K562 (cell line): Measurements from ENCODE around the gene ICAM1. TPM values are rescaled to one million over a fixed set of nuclear protein-coding genes. Genes with fewer than 3 reads are reported as not detected.
A peak's percentile ranks its signal among the peaks of the same experiment; 100 is the strongest.

ENCODE experiments used
- DPF2 ChIP-seq: fragments of 450-650 bp; IDR thresholded peaks from 2 replicates; pipeline ENCODE4 v1.6.1; 2016
- EZH2 ChIP-seq: IDR thresholded peaks from 2 replicates; pipeline ENCODE4 v1.6.1; 2012; ENCODE audit warnings: low read depth, mild to moderate bottlenecking, inconsistent platforms, low read length, borderline replicate concordance
- HBP1 ChIP-seq: fragments of 450-650 bp; formaldehyde crosslinking; IDR thresholded peaks from 2 replicates; pipeline ENCODE4 v1.4.0; 2022; ENCODE audit warnings: missing genetic modification characterization
- HDAC2 ChIP-seq: fragments of 450-650 bp; IDR thresholded peaks from 2 replicates; pipeline ENCODE4 v1.6.1; 2016; ENCODE audit warnings: mild to moderate bottlenecking
- HDGF ChIP-seq: fragments of 450-650 bp; IDR thresholded peaks from 2 replicates; pipeline ENCODE4 v1.6.1; 2016
- KLF1 ChIP-seq: fragments of 450-650 bp; IDR thresholded peaks from 2 replicates; pipeline ENCODE4 v1.6.1; 2016; ENCODE audit warnings: missing genetic modification characterization, missing compliant biosample characterization
- L3MBTL2 ChIP-seq: fragments of 450-650 bp; IDR thresholded peaks from 2 replicates; pipeline ENCODE4 v1.6.1; 2016; ENCODE audit warnings: mild to moderate bottlenecking, moderate library complexity
- RBM22 ChIP-seq: fragments of 200-400 bp; formaldehyde crosslinking; IDR thresholded peaks from 2 replicates; pipeline ENCODE4 v1.6.1; 2018; ENCODE audit warnings: low read length, low read depth; ENCODE audit not compliant: poor library complexity, severe bottlenecking
- XRCC4 ChIP-seq: IDR thresholded peaks from one replicate; pipeline ENCODE4 v1.6.1; 2011; ENCODE audit not compliant: insufficient read depth, insufficient read length; ENCODE audit errors: extremely low read depth
- ZBTB17 ChIP-seq: fragments of 450-650 bp; formaldehyde crosslinking; IDR thresholded peaks from 2 replicates; pipeline ENCODE4 v1.4.0; 2020; ENCODE audit warnings: mild to moderate bottlenecking
- ZC3H4 ChIP-seq: sonication (generic); formaldehyde crosslinking; IDR thresholded peaks from 2 replicates; pipeline ENCODE4 v1.9.0; 2021; ENCODE audit warnings: missing genetic modification reagents, borderline replicate concordance
- ZKSCAN1 ChIP-seq: fragments of 150-350 bp; IDR thresholded peaks from 2 replicates; pipeline ENCODE4 v1.6.1; 2016; ENCODE audit warnings: low read depth, low read length
- ZNF224 ChIP-seq: sonication (generic); formaldehyde crosslinking; IDR thresholded peaks from 2 replicates; pipeline ENCODE4 v1.8.0; 2022; ENCODE audit warnings: mild to moderate bottlenecking, missing genetic modification reagents
- ZNF707 ChIP-seq: fragments of 250-450 bp; sonication (Bioruptor Pico); conservative IDR thresholded peaks from 2 replicates; pipeline ENCODE4 v1.8.0; 2022; ENCODE audit warnings: inconsistent platforms, mild to moderate bottlenecking, moderate library complexity
- ZSCAN29 ChIP-seq: fragments of 450-650 bp; IDR thresholded peaks from 2 replicates; pipeline ENCODE4 v1.6.1; 2017
- polyA plus RNA-seq, 8 experiments: library from polyadenylated mRNA; depleted of rRNA in 4 of 8; stranded (reverse) in 5 of 8; unstranded in 3 of 8; fragments of >200 nt; fragmentation: Nextera tagmentation in 2 of 8; fragmentation: Illumina TruSeq in 1 of 8; extraction: Ambion mirVana in 2 of 8; extraction: Trizol in 1 of 8; gene quantifications; 2 replicates each; pipeline versions ENCODE4 v1.2.1 to v1.2.3, GENCODE V29; 2011 to 2014; ENCODE audit warnings: inconsistent platforms in 1 of 8, missing spikeins in 1 of 8
- total RNA-seq, 7 experiments: library from RNA; depleted of rRNA in 6 of 7; stranded (reverse); fragments of >200 nt in 6 of 7; fragmentation: Illumina TruSeq in 2 of 7; extraction: Trizol in 2 of 7; gene quantifications; 2 replicates each; pipeline versions ENCODE4 v1.2.1 to v1.2.3, GENCODE V29; 2011 to 2021; ENCODE audit warnings: low replicate concordance in 1 of 7
- TF ChIP-seq, protein P1 (sequence below), 2 experiments: fragments of 450-650 bp in 1 of 2; IDR thresholded peaks; 2 replicates each; pipeline ENCODE4 v1.6.1; 2011 to 2017; ENCODE audit warnings: low read depth in 2 of 2, antibody characterized with exemption in 1 of 2, borderline replicate concordance in 1 of 2, low read length in 1 of 2, mild to moderate bottlenecking in 1 of 2, mixed read lengths in 1 of 2; ENCODE audit not compliant: control insufficient read depth in 1 of 2
- TF ChIP-seq, protein P2 (sequence below): sonication (generic); formaldehyde crosslinking; IDR thresholded peaks from 2 replicates; pipeline ENCODE4 v1.8.0; 2022; ENCODE audit warnings: mild to moderate bottlenecking, missing genetic modification reagents
- TF ChIP-seq, protein P3 (sequence below): sonication (generic); formaldehyde crosslinking; IDR thresholded peaks from 2 replicates; pipeline ENCODE4 v1.8.0; 2022; ENCODE audit warnings: mild to moderate bottlenecking, missing genetic modification reagents, borderline replicate concordance
- TF ChIP-seq, protein P4 (sequence below): fragments of 450-650 bp; formaldehyde crosslinking; IDR thresholded peaks from 2 replicates; pipeline ENCODE4 v1.4.0; 2022; ENCODE audit warnings: mild to moderate bottlenecking, moderate library complexity

Gene ICAM1
- total and polyA plus RNA-seq, 9 of the 15 experiments (the other 6 are each of a cell fraction or from before 2014, with no cell fraction given) = 2.3 to 24.4 (median 13.4) TPM

GRCh38 chr19:10251792-10252694 lies 18.9 kb upstream of the ICAM1 start, which contains the start of gene MRPL4 (continued):
- TF ChIP-seq, protein P1, sequence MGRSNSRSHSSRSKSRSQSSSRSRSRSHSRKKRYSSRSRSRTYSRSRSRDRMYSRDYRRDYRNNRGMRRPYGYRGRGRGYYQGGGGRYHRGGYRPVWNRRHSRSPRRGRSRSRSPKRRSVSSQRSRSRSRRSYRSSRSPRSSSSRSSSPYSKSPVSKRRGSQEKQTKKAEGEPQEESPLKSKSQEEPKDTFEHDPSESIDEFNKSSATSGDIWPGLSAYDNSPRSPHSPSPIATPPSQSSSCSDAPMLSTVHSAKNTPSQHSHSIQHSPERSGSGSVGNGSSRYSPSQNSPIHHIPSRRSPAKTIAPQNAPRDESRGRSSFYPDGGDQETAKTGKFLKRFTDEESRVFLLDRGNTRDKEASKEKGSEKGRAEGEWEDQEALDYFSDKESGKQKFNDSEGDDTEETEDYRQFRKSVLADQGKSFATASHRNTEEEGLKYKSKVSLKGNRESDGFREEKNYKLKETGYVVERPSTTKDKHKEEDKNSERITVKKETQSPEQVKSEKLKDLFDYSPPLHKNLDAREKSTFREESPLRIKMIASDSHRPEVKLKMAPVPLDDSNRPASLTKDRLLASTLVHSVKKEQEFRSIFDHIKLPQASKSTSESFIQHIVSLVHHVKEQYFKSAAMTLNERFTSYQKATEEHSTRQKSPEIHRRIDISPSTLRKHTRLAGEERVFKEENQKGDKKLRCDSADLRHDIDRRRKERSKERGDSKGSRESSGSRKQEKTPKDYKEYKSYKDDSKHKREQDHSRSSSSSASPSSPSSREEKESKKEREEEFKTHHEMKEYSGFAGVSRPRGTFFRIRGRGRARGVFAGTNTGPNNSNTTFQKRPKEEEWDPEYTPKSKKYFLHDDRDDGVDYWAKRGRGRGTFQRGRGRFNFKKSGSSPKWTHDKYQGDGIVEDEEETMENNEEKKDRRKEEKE (IDR thresholded peaks at IDR 0.05; ENCODE audit: borderline replicate concordance in 1 of 2, control insufficient read depth in 1 of 2, low read depth in 2 of 2, low read length in 1 of 2) = no peak
- TF ChIP-seq RBM22 = no peak
- TF ChIP-seq HDGF = no peak
- no peak for TF ChIP-seq EZH2
- TF ChIP-seq, protein P2, sequence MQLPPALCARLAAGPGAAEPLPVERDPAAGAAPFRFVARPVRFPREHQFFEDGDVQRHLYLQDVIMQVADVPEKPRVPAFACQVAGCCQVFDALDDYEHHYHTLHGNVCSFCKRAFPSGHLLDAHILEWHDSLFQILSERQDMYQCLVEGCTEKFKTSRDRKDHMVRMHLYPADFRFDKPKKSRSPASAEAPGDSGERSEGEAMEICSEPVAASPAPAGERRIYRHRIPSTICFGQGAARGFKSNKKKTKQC = peak; percentile 77
- TF ChIP-seq L3MBTL2 = peak; percentile 91
- TF ChIP-seq ZNF224 (CRISPR knock-in tag) = 0 out of 2 replicates have a peak, but pooled peaks have one; percentile 36
- peak; percentile 52; the same call in 1 of the 2 replicates for TF ChIP-seq HBP1 (CRISPR knock-in tag)
- TF ChIP-seq, protein P3, sequence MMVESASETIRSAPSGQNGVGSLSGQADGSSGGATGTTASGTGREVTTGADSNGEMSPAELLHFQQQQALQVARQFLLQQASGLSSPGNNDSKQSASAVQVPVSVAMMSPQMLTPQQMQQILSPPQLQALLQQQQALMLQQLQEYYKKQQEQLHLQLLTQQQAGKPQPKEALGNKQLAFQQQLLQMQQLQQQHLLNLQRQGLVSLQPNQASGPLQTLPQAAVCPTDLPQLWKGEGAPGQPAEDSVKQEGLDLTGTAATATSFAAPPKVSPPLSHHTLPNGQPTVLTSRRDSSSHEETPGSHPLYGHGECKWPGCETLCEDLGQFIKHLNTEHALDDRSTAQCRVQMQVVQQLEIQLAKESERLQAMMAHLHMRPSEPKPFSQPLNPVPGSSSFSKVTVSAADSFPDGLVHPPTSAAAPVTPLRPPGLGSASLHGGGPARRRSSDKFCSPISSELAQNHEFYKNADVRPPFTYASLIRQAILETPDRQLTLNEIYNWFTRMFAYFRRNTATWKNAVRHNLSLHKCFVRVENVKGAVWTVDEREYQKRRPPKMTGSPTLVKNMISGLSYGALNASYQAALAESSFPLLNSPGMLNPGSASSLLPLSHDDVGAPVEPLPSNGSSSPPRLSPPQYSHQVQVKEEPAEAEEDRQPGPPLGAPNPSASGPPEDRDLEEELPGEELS (CRISPR knock-in tag) = no peak; the same call in 1 of the 2 replicates
- TF ChIP-seq KLF1 = peak; percentile 75; the same call in 1 of the 2 replicates
- no peak for TF ChIP-seq XRCC4
- TF ChIP-seq HDAC2 = peak; percentile 69; the same call in 1 of the 2 replicates
- TF ChIP-seq ZBTB17 (CRISPR knock-in tag) = peak; percentile 71; the same call in 1 of the 2 replicates
- peak; percentile 19; the same call in 1 of the 2 replicates for TF ChIP-seq DPF2
- TF ChIP-seq, protein P4, sequence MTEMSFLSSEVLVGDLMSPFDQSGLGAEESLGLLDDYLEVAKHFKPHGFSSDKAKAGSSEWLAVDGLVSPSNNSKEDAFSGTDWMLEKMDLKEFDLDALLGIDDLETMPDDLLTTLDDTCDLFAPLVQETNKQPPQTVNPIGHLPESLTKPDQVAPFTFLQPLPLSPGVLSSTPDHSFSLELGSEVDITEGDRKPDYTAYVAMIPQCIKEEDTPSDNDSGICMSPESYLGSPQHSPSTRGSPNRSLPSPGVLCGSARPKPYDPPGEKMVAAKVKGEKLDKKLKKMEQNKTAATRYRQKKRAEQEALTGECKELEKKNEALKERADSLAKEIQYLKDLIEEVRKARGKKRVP (CRISPR knock-in tag) = 0 out of 2 replicates have a peak, but pooled peaks have one; percentile 48
- TF ChIP-seq ZNF707 (CRISPR knock-in tag) = no peak
- peak; percentile 56; the same call in 1 of the 2 replicates for TF ChIP-seq ZSCAN29
- 0 out of 2 replicates have a peak, but pooled peaks have one; percentile 60 for TF ChIP-seq ZKSCAN1
- no peak for TF ChIP-seq ZC3H4 (CRISPR knock-in tag)
